PC-9 (cell line): ENCODE results near the gene SPTSSA. TPM values are rescaled to one million over a fixed set of nuclear protein-coding genes. Genes with fewer than 3 reads are reported as not detected.

ENCODE experiments used
- BruUV-seq: library from RNA; stranded (reverse); fragments of 400-500 nt; replicated peaks from 2 replicates; lab custom pipeline; 2021; lab: Mats Ljungman, UMichigan
- CTCF ChIA-PET: fragments of 300-600 bp; sonication (Branson Sonifier 250); formaldehyde crosslinking; loops from one replicate; lab custom pipeline; 2022; ENCODE audit warnings: antibody characterized with exemption; lab: Charles Lee
- POLR2A ChIA-PET: fragments of 300-600 bp; sonication (Branson Sonifier 250); formaldehyde crosslinking; loops from one replicate; lab custom pipeline; 2022; ENCODE audit warnings: antibody characterized with exemption; ENCODE audit not compliant: unreplicated experiment; lab: Charles Lee
- DNase-seq, 2 experiments: peaks; one replicate each; pipeline versions ENCODE4 v3.0.0 to v3.0.0-alpha.2; 2015 to 2022; ENCODE audit warnings: mixed read lengths in 1 of 2
- H2AFZ ChIP-seq: fragments of 200-600 bp; sonication (generic); 2 replicates; pipeline ENCODE4 v1.8.1; 2017; ENCODE audit warnings: antibody characterized with exemption
- H3F3A ChIP-seq: fragments of 200-600 bp; sonication (generic); 2 replicates; pipeline ENCODE4 v1.8.1; 2017; ENCODE audit warnings: antibody characterized with exemption, mild to moderate bottlenecking, low read depth; ENCODE audit not compliant: insufficient read depth
- H3K27ac ChIP-seq: fragments of 200-600 bp; sonication (generic); 2 replicates; pipeline ENCODE4 v1.6.1; 2016; ENCODE audit warnings: mixed run types
- H3K27me3 ChIP-seq: fragments of 200-600 bp; sonication (generic); 2 replicates; pipeline ENCODE4 v1.6.1; 2016; ENCODE audit warnings: low read depth, mixed run types; ENCODE audit not compliant: insufficient read depth
- H3K36me3 ChIP-seq: fragments of 200-600 bp; sonication (generic); 2 replicates; pipeline ENCODE4 v1.6.1; 2016; ENCODE audit warnings: low read depth, mixed run types
- H3K4me1 ChIP-seq: fragments of 200-600 bp; sonication (generic); replicated peaks from 2 replicates; pipeline ENCODE4 v1.6.1; 2016; ENCODE audit warnings: mixed run types; ENCODE audit not compliant: insufficient read depth
- H3K4me2 ChIP-seq: fragments of 200-600 bp; sonication (generic); 2 replicates; pipeline ENCODE4 v1.6.1; 2017; ENCODE audit warnings: mixed run types
- H3K4me3 ChIP-seq: fragments of 200-600 bp; sonication (generic); 2 replicates; pipeline ENCODE4 v1.6.1; 2016; ENCODE audit warnings: mixed run types
- H3K79me2 ChIP-seq: fragments of 200-600 bp; sonication (generic); 2 replicates; pipeline ENCODE4 v1.6.1; 2017; ENCODE audit warnings: low read depth, mixed run types
- H3K9me2 ChIP-seq: fragments of 200-600 bp; sonication (generic); 2 replicates; pipeline ENCODE4 v1.8.1; 2017; ENCODE audit warnings: mild to moderate bottlenecking; ENCODE audit not compliant: insufficient read depth
- H3K9me3 ChIP-seq: fragments of 200-600 bp; sonication (generic); 2 replicates; pipeline ENCODE4 v1.8.1; 2016; ENCODE audit warnings: low read depth; ENCODE audit not compliant: insufficient read depth
- H4K20me1 ChIP-seq: fragments of 200-600 bp; sonication (generic); 2 replicates; pipeline ENCODE4 v1.8.1; 2017; ENCODE audit not compliant: insufficient read depth
- CTCF ChIP-seq: fragments of 200-600 bp; sonication (generic); conservative IDR thresholded peaks from 2 replicates; pipeline ENCODE4 v1.6.1; 2017; ENCODE audit warnings: mixed run types, antibody characterized with exemption, mild to moderate bottlenecking, moderate library complexity
- EZH2 ChIP-seq: fragments of 200-600 bp; sonication (generic); IDR thresholded peaks from 2 replicates; pipeline ENCODE4 v1.8.0; 2017; ENCODE audit warnings: antibody characterized with exemption, low read depth
- intact Hi-C: fragments of 100-400 bp; cut with micrococcal nuclease; formaldehyde crosslinking; loops from one replicate; pipeline ENCODE4 v1.10.0; 2022; ENCODE audit not compliant: unreplicated experiment
- total RNA-seq: library from RNA; stranded (reverse); gene quantifications from 2 replicates; pipeline ENCODE4 v1.2.3, GENCODE V29; 2021

SPTSSA gene
- total RNA-seq, 1 experiment from 2014 or later: 21.6 TPM

- ChIA-PET POLR2A (no interaction called here), CTCF (no interaction called here)
- H2AFZ ChIP-seq: no peak overlapping the region
- TF ChIP-seq EZH2 (no peak), CTCF (no peak)
- H3K36me3 ChIP-seq: no peaks in the 10 kb centered on the region
- no peak overlapping the region for H3K4me3 ChIP-seq
- H3K4me2 ChIP-seq: peak overlapping the region; percentile 58; the same call in 1 of the 2 replicates
- no TSS peak for BruUV-seq
- peaks cover 8% of the 10 kb centered on the region for H3K9me3 ChIP-seq
- H3K79me2 ChIP-seq: no peaks in the 10 kb centered on the region
- H3F3A ChIP-seq: peaks cover 14% of the 10 kb centered on the region; the same call in 1 of the 2 replicates
- H3K27me3 ChIP-seq: no peaks in the 10 kb centered on the region
- intact Hi-C loops: no loop called here
- H3K4me1 ChIP-seq: peaks cover 22% of the 10 kb centered on the region
- H3K27ac ChIP-seq: peak overlapping the region; percentile 93
- H4K20me1 ChIP-seq: no peaks in the 10 kb centered on the region
- DNase-seq: no peak
- no peaks in the 10 kb centered on the region for H3K9me2 ChIP-seq
These were observed 37.6 kb downstream of the SPTSSA start for GRCh38 chr14:34424488-34424887.

DNA sequence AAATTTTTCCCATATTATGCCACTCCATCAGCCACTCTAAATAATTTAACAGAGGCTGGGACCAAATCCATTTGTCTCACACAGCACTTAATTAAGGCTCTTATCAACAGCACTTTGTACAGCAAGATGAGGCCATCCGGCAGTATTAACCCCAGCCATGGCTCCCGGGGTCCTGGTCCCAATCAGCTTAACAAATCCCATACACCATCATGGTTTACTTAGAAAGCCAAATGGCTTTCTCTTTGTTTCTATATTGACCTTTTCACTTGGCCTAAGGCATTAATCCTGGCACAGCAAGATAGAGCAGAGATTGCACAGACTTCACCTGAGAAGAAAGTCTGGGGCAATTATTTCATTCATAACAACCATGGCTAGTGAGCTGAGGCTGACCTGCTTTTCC lies 38.6 kb downstream of the SPTSSA start:
- TF ChIP-seq EZH2 (no peak), CTCF (no peak)
- Histone ChIP-seq H3K9me2 (no peaks in the 10 kb centered on the region), H3K9me3 (peaks cover 8% of the 10 kb centered on the region), H3K4me2 (no peak overlapping the region), H3K4me1 (peaks cover 22% of the 10 kb centered on the region), H3K36me3 (no peaks in the 10 kb centered on the region), H3K4me3 (no peak overlapping the region), H2AFZ (no peak overlapping the region), H3F3A (peaks cover 14% of the 10 kb centered on the region; the same call in 1 of the 2 replicates), H3K27me3 (no peaks in the 10 kb centered on the region), H3K79me2 (no peaks in the 10 kb centered on the region), H4K20me1 (no peaks in the 10 kb centered on the region), H3K27ac (no peak overlapping the region)
- no peak for DNase-seq
- intact Hi-C loops: no loop called here
- ChIA-PET POLR2A (no interaction called here), CTCF (no interaction called here)
- BruUV-seq: no TSS peak

- H3K79me2 ChIP-seq: no peaks in the 10 kb centered on the region
- no peak overlapping the region for H3K4me3 ChIP-seq
- no peak overlapping the region for H3K27ac ChIP-seq
- no peaks in the 10 kb centered on the region for H4K20me1 ChIP-seq
- H3F3A ChIP-seq: peaks cover 8% of the 10 kb centered on the region; the same call in 1 of the 2 replicates
- intact Hi-C loops: no loop called here
- peaks cover 8% of the 10 kb centered on the region for H3K9me3 ChIP-seq
- H3K9me2 ChIP-seq: no peaks in the 10 kb centered on the region
- no peak overlapping the region for H2AFZ ChIP-seq
- no peaks in the 10 kb centered on the region for H3K27me3 ChIP-seq
- H3K4me1 ChIP-seq: peaks cover 15% of the 10 kb centered on the region
- BruUV-seq: no TSS peak
- ChIA-PET CTCF (no interaction called here), POLR2A (no interaction called here)
- no peak for DNase-seq
- H3K36me3 ChIP-seq: no peaks in the 10 kb centered on the region
- no peak for TF ChIP-seq EZH2
- no peak for TF ChIP-seq CTCF
- H3K4me2 ChIP-seq: no peak overlapping the region
These were observed 41.4 kb downstream of the SPTSSA start for GRCh38 chr14:34420547-34421150.
